Measurements from ENCODE around the gene CAMSAP2.

The CAMSAP2 gene

DNA sequence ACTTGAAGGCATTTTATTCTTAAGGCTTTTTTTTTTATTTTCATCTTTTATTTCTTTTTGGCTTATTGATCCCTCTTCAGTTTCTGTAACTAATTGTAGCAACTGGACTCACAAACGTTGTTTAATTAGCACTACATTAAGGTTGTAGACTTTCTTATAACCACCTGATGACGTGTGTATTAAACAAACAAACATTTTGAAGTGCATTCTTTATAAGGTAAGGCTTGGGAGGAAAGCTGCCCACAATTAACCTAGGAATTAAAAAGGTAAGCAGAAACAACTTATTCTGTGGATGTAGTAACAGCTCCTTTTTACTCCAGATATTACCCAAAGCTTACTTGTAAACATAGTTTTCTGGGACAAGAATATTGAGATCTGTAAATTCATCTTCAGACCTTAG, 55.0 kb downstream of the CAMSAP2 start:
- no peak for DNase-seq (ENCODE audit: low read depth)
- TF ChIP-seq, protein P1, sequence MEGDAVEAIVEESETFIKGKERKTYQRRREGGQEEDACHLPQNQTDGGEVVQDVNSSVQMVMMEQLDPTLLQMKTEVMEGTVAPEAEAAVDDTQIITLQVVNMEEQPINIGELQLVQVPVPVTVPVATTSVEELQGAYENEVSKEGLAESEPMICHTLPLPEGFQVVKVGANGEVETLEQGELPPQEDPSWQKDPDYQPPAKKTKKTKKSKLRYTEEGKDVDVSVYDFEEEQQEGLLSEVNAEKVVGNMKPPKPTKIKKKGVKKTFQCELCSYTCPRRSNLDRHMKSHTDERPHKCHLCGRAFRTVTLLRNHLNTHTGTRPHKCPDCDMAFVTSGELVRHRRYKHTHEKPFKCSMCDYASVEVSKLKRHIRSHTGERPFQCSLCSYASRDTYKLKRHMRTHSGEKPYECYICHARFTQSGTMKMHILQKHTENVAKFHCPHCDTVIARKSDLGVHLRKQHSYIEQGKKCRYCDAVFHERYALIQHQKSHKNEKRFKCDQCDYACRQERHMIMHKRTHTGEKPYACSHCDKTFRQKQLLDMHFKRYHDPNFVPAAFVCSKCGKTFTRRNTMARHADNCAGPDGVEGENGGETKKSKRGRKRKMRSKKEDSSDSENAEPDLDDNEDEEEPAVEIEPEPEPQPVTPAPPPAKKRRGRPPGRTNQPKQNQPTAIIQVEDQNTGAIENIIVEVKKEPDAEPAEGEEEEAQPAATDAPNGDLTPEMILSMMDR (conservative IDR thresholded peaks at IDR 0.05; ENCODE audit: control insufficient read depth, insufficient read depth, low read depth, low read length) = no peak
- H3K4me3 ChIP-seq (ENCODE audit: control insufficient read depth, low read depth, low read length) = no peak overlapping the region

DNA sequence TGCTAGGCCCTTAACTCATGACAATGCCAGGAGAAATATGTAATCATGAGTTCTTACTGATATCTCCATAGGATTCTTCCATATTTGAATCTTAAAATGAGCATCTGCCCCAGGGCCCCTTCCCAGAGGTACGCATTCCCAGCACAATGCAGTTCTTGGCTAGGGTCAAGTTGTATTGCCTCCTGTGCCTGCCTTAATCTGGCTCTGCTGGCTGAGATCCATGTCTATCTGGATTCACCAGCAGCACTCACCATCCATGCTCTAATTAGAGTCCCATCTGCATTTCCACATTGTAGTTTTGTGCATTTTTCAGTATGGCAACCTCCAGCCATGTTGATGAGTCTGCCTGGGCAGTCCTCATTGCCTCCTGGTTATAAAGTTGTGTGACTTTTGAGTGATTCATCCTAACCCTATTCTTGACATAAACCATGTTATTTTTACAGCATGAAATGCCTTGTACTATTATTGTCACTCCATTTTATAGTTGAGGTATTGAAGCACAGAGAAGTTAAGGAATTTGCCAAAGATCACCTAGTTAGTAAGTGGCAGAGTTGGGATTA, 55.9 kb downstream of the CAMSAP2 start:
- TF ChIP-seq, protein P1 (conservative IDR thresholded peaks at IDR 0.05; ENCODE audit: control insufficient read depth, insufficient read depth, low read depth, low read length) = no peak
- DNase-seq (ENCODE audit: low read depth) = peak; percentile 46
- H3K4me3 ChIP-seq (ENCODE audit: control insufficient read depth, low read depth, low read length) = no peak overlapping the region

DNA sequence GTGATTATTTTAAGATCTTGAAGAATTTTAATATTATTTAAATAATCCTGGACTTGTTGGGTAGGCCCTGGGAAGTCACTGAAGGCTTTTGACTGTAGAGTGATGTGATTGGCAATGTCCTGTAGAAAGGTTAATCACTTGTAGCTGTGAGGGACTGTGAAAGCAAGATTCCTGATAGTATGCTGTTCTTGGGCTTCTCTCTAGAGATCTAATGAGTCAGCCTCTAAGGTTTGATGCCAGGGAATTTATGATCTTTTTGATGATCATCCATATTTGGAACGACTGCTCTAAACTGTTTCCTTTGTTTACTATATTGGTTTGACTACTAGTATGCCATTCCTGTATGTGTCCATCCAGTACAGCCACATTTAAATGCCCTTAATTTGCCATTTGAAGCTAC, 56.5 kb downstream of the CAMSAP2 start:
- H3K4me3 ChIP-seq (ENCODE audit: control insufficient read depth, low read depth, low read length) = no peak overlapping the region
- TF ChIP-seq, protein P1 (conservative IDR thresholded peaks at IDR 0.05; ENCODE audit: control insufficient read depth, insufficient read depth, low read depth, low read length) = no peak
- DNase-seq (ENCODE audit: low read depth) = peak; percentile 70

DNA sequence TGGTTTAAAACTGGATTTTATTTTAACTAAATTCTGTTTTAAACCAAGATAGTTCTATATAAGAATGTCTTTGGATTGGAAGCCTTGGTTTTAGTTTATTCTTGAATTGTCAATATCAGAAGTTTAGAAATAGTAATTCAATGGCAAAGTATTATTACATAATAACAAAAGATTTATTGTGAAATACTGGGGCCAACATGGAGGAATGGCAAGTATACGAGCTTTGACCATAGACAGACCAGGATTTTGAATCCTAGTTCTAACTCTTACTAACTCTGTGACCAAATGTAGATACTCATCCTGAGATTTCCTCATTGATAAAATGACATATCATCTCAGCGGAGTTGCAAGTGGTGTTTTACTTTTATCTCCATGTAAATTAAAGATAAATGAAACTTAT, 63.3 kb downstream of the CAMSAP2 start:
- TF ChIP-seq, protein P1 (conservative IDR thresholded peaks at IDR 0.05; ENCODE audit: control insufficient read depth, insufficient read depth, low read depth, low read length) = no peak
- no peak for DNase-seq (ENCODE audit: low read depth)

DNA sequence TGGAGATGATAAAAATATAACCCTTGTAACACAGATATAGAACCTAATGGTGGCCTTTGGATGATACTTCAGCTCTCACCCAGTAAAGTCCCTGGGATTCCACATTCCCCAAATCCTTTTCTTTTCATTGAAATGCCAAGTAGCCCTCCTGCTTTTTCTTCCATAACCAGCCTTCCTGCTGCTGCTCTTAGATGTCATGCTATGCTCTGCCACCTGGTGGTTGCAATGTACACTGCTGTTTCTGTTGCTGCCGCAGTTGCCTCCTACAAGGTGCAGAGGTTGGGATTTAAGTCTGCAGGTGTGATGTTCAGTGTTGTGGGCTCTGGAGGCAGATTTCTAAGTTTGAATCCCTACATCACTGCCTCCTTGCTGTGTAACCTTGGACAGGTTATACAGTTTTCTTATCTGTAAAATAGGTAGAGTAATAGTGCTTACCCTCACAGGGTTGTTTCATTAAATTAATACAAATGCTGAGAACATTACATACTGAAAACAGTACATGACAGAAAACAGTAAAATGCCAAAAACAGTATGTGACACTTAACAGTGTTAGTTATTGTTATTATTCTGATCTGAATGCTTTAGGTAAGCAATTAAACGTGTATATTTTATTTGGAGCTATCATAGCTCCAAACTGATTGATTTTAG, 64.3 kb downstream of the CAMSAP2 start:
- TF ChIP-seq, protein P1 (conservative IDR thresholded peaks at IDR 0.05; ENCODE audit: control insufficient read depth, insufficient read depth, low read depth, low read length) = peak; percentile 99
- DNase-seq (ENCODE audit: low read depth) = peak; percentile 82
- no peak overlapping the region for H3K4me3 ChIP-seq (ENCODE audit: control insufficient read depth, low read depth, low read length)

More for the DNA sequence above, 63.3 kb downstream of the CAMSAP2 start:
- no peak overlapping the region for H3K4me3 ChIP-seq (ENCODE audit: control insufficient read depth, low read depth, low read length)

DNA sequence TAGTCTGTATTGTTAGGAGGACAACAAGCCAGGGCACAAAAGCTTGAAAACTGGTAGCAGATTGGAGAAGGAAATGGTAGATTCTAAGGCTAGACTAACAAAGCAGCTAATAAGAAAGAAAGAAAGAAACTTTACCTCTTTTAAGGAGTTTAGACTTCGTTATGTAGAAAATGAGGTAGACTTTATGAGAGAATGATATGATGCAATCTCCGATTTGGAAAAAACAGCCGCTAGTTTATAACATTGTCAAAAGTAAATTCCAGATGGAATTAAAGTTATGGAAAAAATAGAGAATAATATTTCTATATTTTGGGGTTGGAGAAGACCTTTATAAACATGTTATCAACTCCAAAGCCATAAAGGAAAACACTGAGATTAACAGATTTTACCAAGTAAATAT, 67.0 kb downstream of the CAMSAP2 start:
- DNase-seq (ENCODE audit: low read depth) = no peak
- H3K4me3 ChIP-seq (ENCODE audit: control insufficient read depth, low read depth, low read length) = no peak overlapping the region
- TF ChIP-seq, protein P1 (conservative IDR thresholded peaks at IDR 0.05; ENCODE audit: control insufficient read depth, insufficient read depth, low read depth, low read length) = no peak
